ENCODE results near the gene RANBP17. TPM values are rescaled to one million over a fixed set of nuclear protein-coding genes. Genes with fewer than 3 reads are reported as not detected.
A peak's percentile ranks its signal among the peaks of the same experiment; 100 is the strongest.

Gene RANBP17
- total RNA-seq, 2 experiments from 2014 or later, result not detected

DNA sequence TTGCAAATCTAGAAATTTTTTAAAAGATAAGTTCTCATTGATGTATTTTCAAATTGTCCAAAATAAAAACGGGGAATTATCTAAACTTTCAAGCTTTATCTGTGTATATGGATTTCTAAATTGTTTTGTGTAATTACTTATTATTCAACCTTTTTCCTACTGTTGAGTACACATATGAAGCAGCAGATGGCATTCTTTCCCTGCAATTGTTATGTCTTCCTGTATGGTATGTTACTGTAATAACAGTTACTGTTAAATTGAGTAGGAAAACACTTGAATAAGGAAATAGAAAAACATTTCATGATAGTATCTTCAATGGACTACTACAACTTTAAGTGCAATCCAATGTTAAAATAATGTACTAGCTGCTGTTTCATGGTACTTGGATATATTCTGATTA, 124.8 kb downstream of the RANBP17 start:
- no peak for ATAC-seq (ENCODE audit: poor library complexity)
- no peaks in the 10 kb centered on the region for H3K4me1 ChIP-seq (ENCODE audit: insufficient read depth, low read length)
- no peaks in the 10 kb centered on the region for H3K9me3 ChIP-seq (ENCODE audit: control insufficient read depth in 1 of 2, insufficient read depth in 1 of 2, low read length in 2 of 2)
- ChIA-PET POLR2A (no interaction called here), CTCF (no interaction called here)
- Mint-ChIP-seq H3K4me1 (ENCODE audit: low read depth) (no peaks in the 10 kb centered on the region), H3K4me3 (no peak overlapping the region), H3K9me3 (no peaks in the 10 kb centered on the region), H3K27me3 (no peaks in the 10 kb centered on the region), H3K36me3 (ENCODE audit: low read depth) (no peaks in the 10 kb centered on the region), H3K27ac (no peak overlapping the region)
- intact Hi-C loops (cut with DNase I, micrococcal nuclease), result no loop called here
- H3K27ac ChIP-seq (ENCODE audit: low read depth in 1 of 2, low read length in 2 of 2), result no peak overlapping the region
- TF ChIP-seq, protein P1, sequence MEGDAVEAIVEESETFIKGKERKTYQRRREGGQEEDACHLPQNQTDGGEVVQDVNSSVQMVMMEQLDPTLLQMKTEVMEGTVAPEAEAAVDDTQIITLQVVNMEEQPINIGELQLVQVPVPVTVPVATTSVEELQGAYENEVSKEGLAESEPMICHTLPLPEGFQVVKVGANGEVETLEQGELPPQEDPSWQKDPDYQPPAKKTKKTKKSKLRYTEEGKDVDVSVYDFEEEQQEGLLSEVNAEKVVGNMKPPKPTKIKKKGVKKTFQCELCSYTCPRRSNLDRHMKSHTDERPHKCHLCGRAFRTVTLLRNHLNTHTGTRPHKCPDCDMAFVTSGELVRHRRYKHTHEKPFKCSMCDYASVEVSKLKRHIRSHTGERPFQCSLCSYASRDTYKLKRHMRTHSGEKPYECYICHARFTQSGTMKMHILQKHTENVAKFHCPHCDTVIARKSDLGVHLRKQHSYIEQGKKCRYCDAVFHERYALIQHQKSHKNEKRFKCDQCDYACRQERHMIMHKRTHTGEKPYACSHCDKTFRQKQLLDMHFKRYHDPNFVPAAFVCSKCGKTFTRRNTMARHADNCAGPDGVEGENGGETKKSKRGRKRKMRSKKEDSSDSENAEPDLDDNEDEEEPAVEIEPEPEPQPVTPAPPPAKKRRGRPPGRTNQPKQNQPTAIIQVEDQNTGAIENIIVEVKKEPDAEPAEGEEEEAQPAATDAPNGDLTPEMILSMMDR (IDR thresholded peaks at IDR 0.05), result no peak
- peak in 1 of 14 experiments; percentile 8 for DNase-seq
- no peak overlapping the region for H3K4me3 ChIP-seq (ENCODE audit: low read length)
- no peaks in the 10 kb centered on the region for H3K36me3 ChIP-seq (ENCODE audit: insufficient read depth, low read length)
- H3K27me3 ChIP-seq (ENCODE audit: control insufficient read depth in 1 of 2, insufficient read depth in 2 of 2, low read length in 2 of 2), result no peaks in the 10 kb centered on the region

DNA sequence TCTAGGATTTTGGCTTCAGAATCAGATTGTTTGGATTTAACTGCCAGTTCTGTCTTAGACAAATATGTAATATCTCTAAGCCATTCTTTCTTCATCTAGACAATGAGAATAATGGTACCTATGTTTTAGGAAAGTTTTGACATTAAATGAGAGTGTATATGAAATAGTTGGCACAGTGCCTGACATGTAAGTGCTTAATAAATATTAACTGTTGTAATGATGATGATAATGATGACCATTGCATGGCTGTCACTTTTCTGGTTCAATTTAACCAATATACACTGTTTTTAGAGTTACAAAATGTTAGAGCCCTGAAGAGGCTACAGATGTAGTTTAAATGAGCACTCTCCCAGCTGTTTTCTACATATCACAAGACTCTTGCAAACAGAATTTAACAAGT, 131.7 kb downstream of the RANBP17 start:
- TF ChIP-seq, protein P1 (IDR thresholded peaks at IDR 0.05), result no peak
- H3K9me3 Mint-ChIP-seq, result no peaks in the 10 kb centered on the region
- no peaks in the 10 kb centered on the region for H3K4me1 Mint-ChIP-seq (ENCODE audit: low read depth)
- ChIA-PET POLR2A (no interaction called here), CTCF (no interaction called here)
- no peaks in the 10 kb centered on the region for H3K36me3 Mint-ChIP-seq (ENCODE audit: low read depth)
- H3K27me3 Mint-ChIP-seq, result no peaks in the 10 kb centered on the region
- Histone ChIP-seq H3K4me1 (ENCODE audit: insufficient read depth, low read length) (no peaks in the 10 kb centered on the region), H3K27ac (ENCODE audit: low read depth in 1 of 2, low read length in 2 of 2) (no peak overlapping the region), H3K27me3 (ENCODE audit: control insufficient read depth in 1 of 2, insufficient read depth in 2 of 2, low read length in 2 of 2) (no peaks in the 10 kb centered on the region), H3K36me3 (ENCODE audit: insufficient read depth, low read length) (no peaks in the 10 kb centered on the region), H3K9me3 (ENCODE audit: control insufficient read depth in 1 of 2, insufficient read depth in 1 of 2, low read length in 2 of 2) (no peaks in the 10 kb centered on the region), H3K4me3 (ENCODE audit: low read length) (no peak overlapping the region)
- H3K27ac Mint-ChIP-seq, result no peak overlapping the region
- intact Hi-C loops (cut with DNase I, micrococcal nuclease), result no loop called here
- DNase-seq (no peak), ATAC-seq (ENCODE audit: poor library complexity) (no peak)
- no peak overlapping the region for H3K4me3 Mint-ChIP-seq

DNA sequence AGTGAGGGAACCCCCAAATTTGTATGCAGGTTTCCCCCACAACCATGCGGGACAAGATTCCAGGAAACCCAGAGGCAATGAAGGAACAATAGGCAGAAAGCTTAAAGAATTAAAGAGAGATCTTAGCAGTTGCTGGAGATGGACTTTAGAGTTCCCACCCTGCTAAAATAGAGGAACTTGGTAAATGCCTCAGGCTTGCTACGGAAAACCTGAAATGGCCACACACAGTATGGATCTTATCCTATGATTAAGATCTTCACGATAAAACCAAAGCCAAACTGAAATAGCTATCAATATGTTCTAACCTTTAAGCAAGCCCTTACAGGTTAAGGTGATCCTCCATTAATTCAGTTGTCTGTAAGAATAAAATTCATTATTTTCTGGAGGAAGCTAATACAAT, 148.3 kb downstream of the RANBP17 start:
- DNase-seq (no peak), ATAC-seq (ENCODE audit: poor library complexity) (no peak)
- no peak overlapping the region for H3K27ac Mint-ChIP-seq
- no peak overlapping the region for H3K4me3 Mint-ChIP-seq
- no peak overlapping the region for H3K27ac ChIP-seq (ENCODE audit: low read depth in 1 of 2, low read length in 2 of 2)
- H3K36me3 Mint-ChIP-seq (ENCODE audit: low read depth), result no peaks in the 10 kb centered on the region
- CTCF ChIA-PET, result no interaction called here
- no peaks in the 10 kb centered on the region for H3K27me3 Mint-ChIP-seq
- no peaks in the 10 kb centered on the region for H3K9me3 ChIP-seq (ENCODE audit: control insufficient read depth in 1 of 2, insufficient read depth in 1 of 2, low read length in 2 of 2)
- H3K4me1 Mint-ChIP-seq (ENCODE audit: low read depth), result no peaks in the 10 kb centered on the region
- intact Hi-C loops (cut with DNase I, micrococcal nuclease), result no loop called here
- no peaks in the 10 kb centered on the region for H3K36me3 ChIP-seq (ENCODE audit: insufficient read depth, low read length)
- no peak overlapping the region for H3K4me3 ChIP-seq (ENCODE audit: low read length)
- POLR2A ChIA-PET, result no interaction called here
- H3K4me1 ChIP-seq (ENCODE audit: insufficient read depth, low read length), result no peaks in the 10 kb centered on the region
- no peaks in the 10 kb centered on the region for H3K27me3 ChIP-seq (ENCODE audit: control insufficient read depth in 1 of 2, insufficient read depth in 2 of 2, low read length in 2 of 2)
- TF ChIP-seq, protein P1 (IDR thresholded peaks at IDR 0.05), result no peak
- H3K9me3 Mint-ChIP-seq, result peaks cover 6% of the 10 kb centered on the region

All from CD4-positive, alpha-beta T cell (primary cell).